ENCODE results near the gene TMEM260. TPM values are rescaled to one million over a fixed set of nuclear protein-coding genes. Genes with fewer than 3 reads are reported as not detected.

TMEM260 gene
- total and polyA plus RNA-seq, 2 donors from 2014 or later, result 8.8 to 24.3 TPM

GRCh38 chr14:56554301-56554700, 25.3 kb upstream of the TMEM260 start:
- H3K9ac ChIP-seq (ENCODE audit: low read length in 3 of 3), result no peak overlapping the region
- no peaks in the 10 kb centered on the region for H3K9me3 ChIP-seq (ENCODE audit: control insufficient read depth in 2 of 3, insufficient read depth in 1 of 3, low read length in 3 of 3)
- FAIRE-seq (no peak), DNase-seq (no peak)
- H3K27me3 ChIP-seq (ENCODE audit: control insufficient read depth, insufficient read depth, low read length), result no peaks in the 10 kb centered on the region
- no peaks in the 10 kb centered on the region for H3K36me3 ChIP-seq (ENCODE audit: control insufficient read depth in 2 of 3, insufficient read depth in 3 of 3, low read length in 3 of 3)
- TF ChIP-seq CTCF (IDR thresholded peaks at IDR 0.05; ENCODE audit: borderline replicate concordance, extremely low read depth, insufficient read depth), result no peak
- no peak overlapping the region for H3K27ac ChIP-seq (ENCODE audit: low read depth in 2 of 2, low read length in 2 of 2)
- H3K4me1 ChIP-seq (ENCODE audit: control insufficient read depth in 2 of 3, insufficient read depth in 2 of 3, low read depth in 1 of 3, low read length in 3 of 3), result no peaks in the 10 kb centered on the region
- H3K4me3 ChIP-seq (ENCODE audit: low read length in 3 of 3), result no peak overlapping the region
- intact Hi-C loops (cut with DNase I), result no loop called here

GRCh38 chr14:56555921-56556570, 23.6 kb upstream of the TMEM260 start:
- DNase-seq (peak in 2 of 5 donors; percentile 51 to 71), FAIRE-seq (no peak)
- Histone ChIP-seq H3K27me3 (ENCODE audit: control insufficient read depth, insufficient read depth, low read length) (no peaks in the 10 kb centered on the region), H3K27ac (ENCODE audit: low read depth in 2 of 2, low read length in 2 of 2) (no peak overlapping the region), H3K9me3 (ENCODE audit: control insufficient read depth in 2 of 3, insufficient read depth in 1 of 3, low read length in 3 of 3) (no peaks in the 10 kb centered on the region), H3K4me1 (ENCODE audit: control insufficient read depth in 2 of 3, insufficient read depth in 2 of 3, low read depth in 1 of 3, low read length in 3 of 3) (no peaks in the 10 kb centered on the region), H3K4me3 (ENCODE audit: low read length in 3 of 3) (no peak overlapping the region), H3K36me3 (ENCODE audit: control insufficient read depth in 2 of 3, insufficient read depth in 3 of 3, low read length in 3 of 3) (no peaks in the 10 kb centered on the region), H3K9ac (ENCODE audit: low read length in 3 of 3) (no peak overlapping the region)
- intact Hi-C loops (cut with DNase I), result no loop called here
- TF ChIP-seq CTCF (IDR thresholded peaks at IDR 0.05; ENCODE audit: borderline replicate concordance, extremely low read depth, insufficient read depth), result peak; percentile 14

GRCh38 chr14:56559182-56559581, 20.4 kb upstream of the TMEM260 start:
- no peak for TF ChIP-seq CTCF (IDR thresholded peaks at IDR 0.05; ENCODE audit: borderline replicate concordance, extremely low read depth, insufficient read depth)
- no peak overlapping the region for H3K4me3 ChIP-seq (ENCODE audit: low read length in 3 of 3)
- no peak overlapping the region for H3K27ac ChIP-seq (ENCODE audit: low read depth in 2 of 2, low read length in 2 of 2)
- H3K27me3 ChIP-seq (ENCODE audit: control insufficient read depth, insufficient read depth, low read length), result no peaks in the 10 kb centered on the region
- DNase-seq (no peak), FAIRE-seq (no peak)
- H3K4me1 ChIP-seq (ENCODE audit: control insufficient read depth in 2 of 3, insufficient read depth in 2 of 3, low read depth in 1 of 3, low read length in 3 of 3), result no peaks in the 10 kb centered on the region
- H3K9ac ChIP-seq (ENCODE audit: low read length in 3 of 3), result no peak overlapping the region
- no peaks in the 10 kb centered on the region for H3K9me3 ChIP-seq (ENCODE audit: control insufficient read depth in 2 of 3, insufficient read depth in 1 of 3, low read length in 3 of 3)
- H3K36me3 ChIP-seq (ENCODE audit: control insufficient read depth in 2 of 3, insufficient read depth in 3 of 3, low read length in 3 of 3), result no peaks in the 10 kb centered on the region
- intact Hi-C loops (cut with DNase I), result no loop called here

GRCh38 chr14:56561606-56562005, 18.0 kb upstream of the TMEM260 start:
- Histone ChIP-seq H3K27me3 (ENCODE audit: control insufficient read depth, insufficient read depth, low read length) (no peaks in the 10 kb centered on the region), H3K9me3 (ENCODE audit: control insufficient read depth in 2 of 3, insufficient read depth in 1 of 3, low read length in 3 of 3) (no peaks in the 10 kb centered on the region), H3K9ac (ENCODE audit: low read length in 3 of 3) (no peak overlapping the region), H3K36me3 (ENCODE audit: control insufficient read depth in 2 of 3, insufficient read depth in 3 of 3, low read length in 3 of 3) (no peaks in the 10 kb centered on the region), H3K4me3 (ENCODE audit: low read length in 3 of 3) (no peak overlapping the region), H3K27ac (ENCODE audit: low read depth in 2 of 2, low read length in 2 of 2) (no peak overlapping the region), H3K4me1 (ENCODE audit: control insufficient read depth in 2 of 3, insufficient read depth in 2 of 3, low read depth in 1 of 3, low read length in 3 of 3) (no peaks in the 10 kb centered on the region)
- TF ChIP-seq CTCF (IDR thresholded peaks at IDR 0.05; ENCODE audit: borderline replicate concordance, extremely low read depth, insufficient read depth), result no peak
- intact Hi-C loops (cut with DNase I), result no loop called here
- FAIRE-seq, result no peak
- no peak for DNase-seq

All from kidney (tissue), 14 donors.